ENCODE results near the gene IGF1R. TPM values are rescaled to one million over a fixed set of nuclear protein-coding genes. Genes with fewer than 3 reads are reported as not detected.
A peak's percentile ranks its signal among the peaks of the same experiment; 100 is the strongest.

Gene IGF1R
- total RNA-seq, 4 donors from 2014 or later: 59.6 to 172 (median 88.5) TPM

- no peak overlapping the region for H3K4me3 ChIP-seq (ENCODE audit: low read depth, poor library complexity, severe bottlenecking)
- intact Hi-C loops (cut with DNase I; ENCODE audit: low total_unique reads): no loop called here
- no peak for TF ChIP-seq POLR2A (IDR thresholded peaks at IDR 0.05)
- TF ChIP-seq CTCF (IDR thresholded peaks at IDR 0.05): no peak
- WGBS, 2 donors: 72 to 75% methylated on average over 11 of the region's 11 CpGs
- peak in 1 of 2 donors; percentile 74 for DNase-seq (ENCODE audit: low spot score in 2 of 2)
Measured at GRCh38 chr15:98924401-98925049, 276.2 kb downstream of the IGF1R start.

GRCh38 chr15:98926236-98926635 lies 277.9 kb downstream of the IGF1R start:
- no peak for DNase-seq (ENCODE audit: low spot score in 2 of 2)
- no peak for TF ChIP-seq CTCF (IDR thresholded peaks at IDR 0.05)
- intact Hi-C loops (cut with DNase I; ENCODE audit: low total_unique reads): no loop called here
- WGBS, 2 donors: 95 to 100% methylated on average over 1 of the region's 1 CpG
- no peak overlapping the region for H3K4me3 ChIP-seq (ENCODE audit: low read depth, poor library complexity, severe bottlenecking)

- intact Hi-C loops (cut with DNase I; ENCODE audit: low total_unique reads): no loop called here
- TF ChIP-seq POLR2A (IDR thresholded peaks at IDR 0.05): no peak
- no peak for TF ChIP-seq CTCF (IDR thresholded peaks at IDR 0.05)
- WGBS, 2 donors: 52 to 68% methylated on average over 3 of the region's 3 CpGs
- no peak overlapping the region for H3K4me3 ChIP-seq (ENCODE audit: low read depth, poor library complexity, severe bottlenecking)
- DNase-seq (ENCODE audit: low spot score in 2 of 2): no peak
Measured at GRCh38 chr15:98927022-98927421, 278.7 kb downstream of the IGF1R start.

- no peak for TF ChIP-seq CTCF (IDR thresholded peaks at IDR 0.05)
- no peak for TF ChIP-seq POLR2A (IDR thresholded peaks at IDR 0.05)
- intact Hi-C loops (cut with DNase I; ENCODE audit: low total_unique reads): no loop called here
- 85 to 93% methylated on average over 2 of the region's 2 CpGs for WGBS, 2 donors
- no peak for DNase-seq (ENCODE audit: low spot score in 2 of 2)
- no peak overlapping the region for H3K4me3 ChIP-seq (ENCODE audit: low read depth, poor library complexity, severe bottlenecking)
Measured at GRCh38 chr15:98927996-98928395, 279.7 kb downstream of the IGF1R start.

- intact Hi-C loops (cut with DNase I; ENCODE audit: low total_unique reads): no loop called here
- H3K4me3 ChIP-seq (ENCODE audit: low read depth, poor library complexity, severe bottlenecking): no peak overlapping the region
- TF ChIP-seq POLR2A (IDR thresholded peaks at IDR 0.05) (no peak), CTCF (IDR thresholded peaks at IDR 0.05) (no peak)
- no peak for DNase-seq (ENCODE audit: low spot score in 2 of 2)
- 73 to 77% methylated on average over 4 of the region's 4 CpGs for WGBS, 2 donors
Measured at GRCh38 chr15:98930576-98930975, 282.2 kb downstream of the IGF1R start.

- DNase-seq (ENCODE audit: low spot score in 2 of 2): no peak
- 73 to 74% methylated on average over 4 of the region's 4 CpGs for WGBS, 2 donors
- TF ChIP-seq CTCF (IDR thresholded peaks at IDR 0.05) (no peak), POLR2A (IDR thresholded peaks at IDR 0.05) (no peak)
- intact Hi-C loops (cut with DNase I; ENCODE audit: low total_unique reads): no loop called here
- no peak overlapping the region for H3K4me3 ChIP-seq (ENCODE audit: low read depth, poor library complexity, severe bottlenecking)
Measured at GRCh38 chr15:98931004-98931403, 282.7 kb downstream of the IGF1R start.
